ENCODE results near the gene NNT.

DNA sequence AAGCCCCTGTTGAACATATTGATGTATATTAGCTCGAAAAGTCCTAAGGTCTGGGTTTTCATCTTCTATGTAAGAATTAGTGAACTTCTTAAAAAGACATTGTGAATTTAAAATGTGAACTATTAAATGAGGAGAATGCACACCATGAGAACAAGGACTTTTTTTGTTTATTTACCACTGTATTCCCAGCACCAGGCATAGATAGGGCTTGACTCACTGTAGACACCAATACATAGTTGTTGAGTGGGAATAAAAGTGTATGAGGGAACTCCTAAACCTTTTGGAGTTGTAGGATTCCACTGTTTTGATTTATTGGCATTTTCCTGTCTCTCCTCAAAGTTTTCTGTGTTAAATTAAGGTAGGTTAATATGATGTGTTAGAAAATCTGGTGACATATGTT lies 40.3 kb downstream of the NNT start:
- TF ChIP-seq, protein P1, sequence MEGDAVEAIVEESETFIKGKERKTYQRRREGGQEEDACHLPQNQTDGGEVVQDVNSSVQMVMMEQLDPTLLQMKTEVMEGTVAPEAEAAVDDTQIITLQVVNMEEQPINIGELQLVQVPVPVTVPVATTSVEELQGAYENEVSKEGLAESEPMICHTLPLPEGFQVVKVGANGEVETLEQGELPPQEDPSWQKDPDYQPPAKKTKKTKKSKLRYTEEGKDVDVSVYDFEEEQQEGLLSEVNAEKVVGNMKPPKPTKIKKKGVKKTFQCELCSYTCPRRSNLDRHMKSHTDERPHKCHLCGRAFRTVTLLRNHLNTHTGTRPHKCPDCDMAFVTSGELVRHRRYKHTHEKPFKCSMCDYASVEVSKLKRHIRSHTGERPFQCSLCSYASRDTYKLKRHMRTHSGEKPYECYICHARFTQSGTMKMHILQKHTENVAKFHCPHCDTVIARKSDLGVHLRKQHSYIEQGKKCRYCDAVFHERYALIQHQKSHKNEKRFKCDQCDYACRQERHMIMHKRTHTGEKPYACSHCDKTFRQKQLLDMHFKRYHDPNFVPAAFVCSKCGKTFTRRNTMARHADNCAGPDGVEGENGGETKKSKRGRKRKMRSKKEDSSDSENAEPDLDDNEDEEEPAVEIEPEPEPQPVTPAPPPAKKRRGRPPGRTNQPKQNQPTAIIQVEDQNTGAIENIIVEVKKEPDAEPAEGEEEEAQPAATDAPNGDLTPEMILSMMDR (IDR thresholded peaks at IDR 0.05; ENCODE audit: insufficient read depth, low read length, poor library complexity, severe bottlenecking), result no peak
- no peak for TF ChIP-seq EZH2phosphoT487 (conservative IDR thresholded peaks at IDR 0.05; ENCODE audit: low read length)

All from SU-DHL-6 (cell line).